GM23338 (cell line): ENCODE results near the gene GNB1.

Source experiments
- CREB1 ChIP-seq: fragments of 250-450 bp; sonication (Bioruptor Pico); IDR thresholded peaks from 2 replicates; pipeline ENCODE4 v1.5.0; 2020; ENCODE audit warnings: low read depth, mild to moderate bottlenecking, moderate library complexity
- EZH2 ChIP-seq: fragments of 200-600 bp; sonication (generic); IDR thresholded peaks from one replicate; pipeline ENCODE4 v1.8.0; 2017; ENCODE audit warnings: antibody characterized with exemption, mild to moderate bottlenecking, low read depth; ENCODE audit not compliant: unreplicated experiment
- EZH2phosphoT487 ChIP-seq: fragments of 200-600 bp; sonication (generic); IDR thresholded peaks from one replicate; pipeline ENCODE4 v1.8.1; 2018; ENCODE audit warnings: antibody characterized with exemption; ENCODE audit not compliant: unreplicated experiment
- NANOG ChIP-seq: IDR thresholded peaks from 2 replicates; pipeline ENCODE4 v1.6.1; 2016; ENCODE audit warnings: antibody characterized with exemption, borderline replicate concordance
- POLR2AphosphoS5 ChIP-seq: IDR thresholded peaks from 2 replicates; pipeline ENCODE4 v1.6.1; 2016; ENCODE audit warnings: antibody characterized with exemption, low read depth
- TF ChIP-seq, protein P1 (sequence below), 2 experiments: fragments of 200-600 bp in 1 of 2; sonication (generic) in 1 of 2; conservative IDR thresholded peaks; 2 replicates each; pipeline versions ENCODE4 v1.5.1 to v1.6.1; 2016 to 2017; ENCODE audit warnings: antibody characterized with exemption in 2 of 2, low read depth in 2 of 2, mild to moderate bottlenecking in 2 of 2, moderate library complexity in 1 of 2
- TF ChIP-seq, protein P2 (sequence below): IDR thresholded peaks from one replicate; pipeline ENCODE4 v1.6.1; 2018; ENCODE audit warnings: antibody characterized with exemption; ENCODE audit not compliant: unreplicated experiment

DNA sequence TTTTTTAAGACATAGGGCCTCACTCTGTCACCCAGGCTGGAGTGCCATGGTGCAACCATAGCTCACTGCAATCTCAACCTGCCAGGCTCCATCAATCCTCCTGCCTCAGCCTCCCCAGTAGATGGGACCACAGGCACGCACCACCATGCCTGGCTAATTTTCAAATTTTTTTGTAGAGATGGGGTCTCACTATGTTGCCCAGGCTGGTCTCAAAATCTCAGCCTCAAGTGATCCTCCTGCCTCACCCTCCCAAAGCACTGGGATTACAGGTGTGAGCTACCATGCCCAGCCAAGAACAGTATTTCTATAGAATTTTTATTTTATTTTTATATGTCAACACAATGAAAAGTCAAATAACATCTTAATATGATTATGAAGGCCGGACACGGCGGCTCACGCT is 10.9 kb downstream of the GNB1 start:
- TF ChIP-seq, protein P1, sequence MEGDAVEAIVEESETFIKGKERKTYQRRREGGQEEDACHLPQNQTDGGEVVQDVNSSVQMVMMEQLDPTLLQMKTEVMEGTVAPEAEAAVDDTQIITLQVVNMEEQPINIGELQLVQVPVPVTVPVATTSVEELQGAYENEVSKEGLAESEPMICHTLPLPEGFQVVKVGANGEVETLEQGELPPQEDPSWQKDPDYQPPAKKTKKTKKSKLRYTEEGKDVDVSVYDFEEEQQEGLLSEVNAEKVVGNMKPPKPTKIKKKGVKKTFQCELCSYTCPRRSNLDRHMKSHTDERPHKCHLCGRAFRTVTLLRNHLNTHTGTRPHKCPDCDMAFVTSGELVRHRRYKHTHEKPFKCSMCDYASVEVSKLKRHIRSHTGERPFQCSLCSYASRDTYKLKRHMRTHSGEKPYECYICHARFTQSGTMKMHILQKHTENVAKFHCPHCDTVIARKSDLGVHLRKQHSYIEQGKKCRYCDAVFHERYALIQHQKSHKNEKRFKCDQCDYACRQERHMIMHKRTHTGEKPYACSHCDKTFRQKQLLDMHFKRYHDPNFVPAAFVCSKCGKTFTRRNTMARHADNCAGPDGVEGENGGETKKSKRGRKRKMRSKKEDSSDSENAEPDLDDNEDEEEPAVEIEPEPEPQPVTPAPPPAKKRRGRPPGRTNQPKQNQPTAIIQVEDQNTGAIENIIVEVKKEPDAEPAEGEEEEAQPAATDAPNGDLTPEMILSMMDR (conservative IDR thresholded peaks at IDR 0.05; ENCODE audit: low read depth in 2 of 2), result no peak
- TF ChIP-seq EZH2 (no peak), EZH2phosphoT487 (no peak), NANOG (no peak), CREB1 (CRISPR knock-in tag) (no peak), POLR2AphosphoS5 (no peak)
- TF ChIP-seq, protein P2, sequence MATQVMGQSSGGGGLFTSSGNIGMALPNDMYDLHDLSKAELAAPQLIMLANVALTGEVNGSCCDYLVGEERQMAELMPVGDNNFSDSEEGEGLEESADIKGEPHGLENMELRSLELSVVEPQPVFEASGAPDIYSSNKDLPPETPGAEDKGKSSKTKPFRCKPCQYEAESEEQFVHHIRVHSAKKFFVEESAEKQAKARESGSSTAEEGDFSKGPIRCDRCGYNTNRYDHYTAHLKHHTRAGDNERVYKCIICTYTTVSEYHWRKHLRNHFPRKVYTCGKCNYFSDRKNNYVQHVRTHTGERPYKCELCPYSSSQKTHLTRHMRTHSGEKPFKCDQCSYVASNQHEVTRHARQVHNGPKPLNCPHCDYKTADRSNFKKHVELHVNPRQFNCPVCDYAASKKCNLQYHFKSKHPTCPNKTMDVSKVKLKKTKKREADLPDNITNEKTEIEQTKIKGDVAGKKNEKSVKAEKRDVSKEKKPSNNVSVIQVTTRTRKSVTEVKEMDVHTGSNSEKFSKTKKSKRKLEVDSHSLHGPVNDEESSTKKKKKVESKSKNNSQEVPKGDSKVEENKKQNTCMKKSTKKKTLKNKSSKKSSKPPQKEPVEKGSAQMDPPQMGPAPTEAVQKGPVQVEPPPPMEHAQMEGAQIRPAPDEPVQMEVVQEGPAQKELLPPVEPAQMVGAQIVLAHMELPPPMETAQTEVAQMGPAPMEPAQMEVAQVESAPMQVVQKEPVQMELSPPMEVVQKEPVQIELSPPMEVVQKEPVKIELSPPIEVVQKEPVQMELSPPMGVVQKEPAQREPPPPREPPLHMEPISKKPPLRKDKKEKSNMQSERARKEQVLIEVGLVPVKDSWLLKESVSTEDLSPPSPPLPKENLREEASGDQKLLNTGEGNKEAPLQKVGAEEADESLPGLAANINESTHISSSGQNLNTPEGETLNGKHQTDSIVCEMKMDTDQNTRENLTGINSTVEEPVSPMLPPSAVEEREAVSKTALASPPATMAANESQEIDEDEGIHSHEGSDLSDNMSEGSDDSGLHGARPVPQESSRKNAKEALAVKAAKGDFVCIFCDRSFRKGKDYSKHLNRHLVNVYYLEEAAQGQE, result no peak
